Endothelial cell of umbilical vein (primary cell): ENCODE results near the gene SPNS2.

Experiments used
- EZH2 ChIP-seq: IDR thresholded peaks from 2 replicates; pipeline ENCODE4 v1.6.1; 2012; ENCODE audit warnings: borderline replicate concordance, low read depth, mild to moderate bottlenecking, moderate library complexity, low read length, inconsistent platforms; ENCODE audit not compliant: severe bottlenecking
- FOS ChIP-seq: IDR thresholded peaks from 2 replicates; pipeline ENCODE4 v1.6.1; 2011; ENCODE audit warnings: mild to moderate bottlenecking, low read length, moderate library complexity, borderline replicate concordance; ENCODE audit not compliant: insufficient read depth
- GATA2 ChIP-seq: IDR thresholded peaks from 2 replicates; pipeline ENCODE4 v1.7.0; 2011; ENCODE audit warnings: low read depth, mild to moderate bottlenecking, moderate library complexity, mixed read lengths, low read length; ENCODE audit not compliant: insufficient read length, insufficient read depth
- JUN ChIP-seq: IDR thresholded peaks from 2 replicates; pipeline ENCODE4 v1.6.1; 2011; ENCODE audit warnings: borderline replicate concordance, low read depth; ENCODE audit not compliant: insufficient read length, insufficient read depth
- MAX ChIP-seq: IDR thresholded peaks from 2 replicates; pipeline ENCODE4 v1.6.1; 2011; ENCODE audit not compliant: insufficient read depth, insufficient read length
- MYC ChIP-seq: IDR thresholded peaks from one replicate; pipeline ENCODE4 v1.6.1; 2011; ENCODE audit warnings: mild to moderate bottlenecking, low read depth, low read length
- POLR2A ChIP-seq: IDR thresholded peaks from 2 replicates; pipeline ENCODE4 v1.6.1; 2012; ENCODE audit warnings: low read depth, mild to moderate bottlenecking, control low read depth, low read length
- POLR2AphosphoS5 ChIP-seq: IDR thresholded peaks from 2 replicates; pipeline ENCODE4 v1.6.1; 2012; ENCODE audit warnings: low read depth, mild to moderate bottlenecking, control low read depth, low read length, moderate library complexity; ENCODE audit not compliant: insufficient read depth
- TF ChIP-seq, protein P1 (sequence below), 2 donors: IDR thresholded peaks; 1 replicate in 1 of 2; 2 replicates in 1 of 2; pipeline ENCODE4 v1.5.1; 2011; ENCODE audit warnings: low read length in 2 of 2, mild to moderate bottlenecking in 2 of 2, moderate library complexity in 2 of 2, control low read depth in 1 of 2, inconsistent platforms in 1 of 2, low read depth in 1 of 2; ENCODE audit not compliant: insufficient read depth in 1 of 2; ENCODE audit errors: extremely low read depth in 1 of 2

DNA sequence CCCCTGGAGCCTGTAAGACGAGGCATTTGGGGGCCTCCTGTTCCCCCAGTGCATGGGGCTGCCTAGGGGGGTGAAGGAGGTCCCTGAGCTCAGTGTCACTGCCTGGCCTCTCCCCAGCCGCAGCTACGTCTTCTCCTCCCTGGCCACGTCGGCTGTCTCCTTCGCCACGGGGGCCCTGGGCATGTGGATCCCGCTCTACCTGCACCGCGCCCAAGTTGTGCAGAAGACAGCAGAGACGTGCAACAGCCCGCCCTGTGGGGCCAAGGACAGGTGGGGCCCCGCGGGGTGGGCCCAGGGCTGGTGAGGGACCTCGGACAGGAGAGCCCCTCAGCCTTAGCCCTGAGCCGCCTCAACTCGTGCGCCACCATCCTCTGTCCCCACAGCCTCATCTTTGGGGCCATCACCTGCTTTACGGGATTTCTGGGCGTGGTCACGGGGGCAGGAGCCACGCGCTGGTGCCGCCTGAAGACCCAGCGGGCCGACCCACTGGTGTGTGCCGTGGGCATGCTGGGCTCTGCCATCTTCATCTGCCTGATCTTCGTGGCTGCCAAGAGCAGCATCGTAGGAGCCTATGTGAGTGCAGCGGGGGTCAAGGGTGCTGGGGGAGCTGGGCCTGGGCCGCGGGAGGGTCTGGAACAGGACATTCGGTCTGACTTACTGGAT lies 34.3 kb downstream of the SPNS2 start:
- no peak for TF ChIP-seq POLR2A
- TF ChIP-seq, protein P1, sequence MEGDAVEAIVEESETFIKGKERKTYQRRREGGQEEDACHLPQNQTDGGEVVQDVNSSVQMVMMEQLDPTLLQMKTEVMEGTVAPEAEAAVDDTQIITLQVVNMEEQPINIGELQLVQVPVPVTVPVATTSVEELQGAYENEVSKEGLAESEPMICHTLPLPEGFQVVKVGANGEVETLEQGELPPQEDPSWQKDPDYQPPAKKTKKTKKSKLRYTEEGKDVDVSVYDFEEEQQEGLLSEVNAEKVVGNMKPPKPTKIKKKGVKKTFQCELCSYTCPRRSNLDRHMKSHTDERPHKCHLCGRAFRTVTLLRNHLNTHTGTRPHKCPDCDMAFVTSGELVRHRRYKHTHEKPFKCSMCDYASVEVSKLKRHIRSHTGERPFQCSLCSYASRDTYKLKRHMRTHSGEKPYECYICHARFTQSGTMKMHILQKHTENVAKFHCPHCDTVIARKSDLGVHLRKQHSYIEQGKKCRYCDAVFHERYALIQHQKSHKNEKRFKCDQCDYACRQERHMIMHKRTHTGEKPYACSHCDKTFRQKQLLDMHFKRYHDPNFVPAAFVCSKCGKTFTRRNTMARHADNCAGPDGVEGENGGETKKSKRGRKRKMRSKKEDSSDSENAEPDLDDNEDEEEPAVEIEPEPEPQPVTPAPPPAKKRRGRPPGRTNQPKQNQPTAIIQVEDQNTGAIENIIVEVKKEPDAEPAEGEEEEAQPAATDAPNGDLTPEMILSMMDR (IDR thresholded peaks at IDR 0.05; ENCODE audit: extremely low read depth in 1 of 2, insufficient read depth in 1 of 2, low read depth in 1 of 2, low read length in 2 of 2), result no peak
- no peak for TF ChIP-seq EZH2
- no peak for TF ChIP-seq FOS
- TF ChIP-seq JUN, result no peak
- no peak for TF ChIP-seq GATA2
- TF ChIP-seq MYC, result no peak
- TF ChIP-seq POLR2AphosphoS5, result no peak
- TF ChIP-seq MAX, result no peak
